H9 (cell line): ENCODE measurements around the gene HLA-F. TPM values are rescaled to one million over a fixed set of nuclear protein-coding genes. Genes with fewer than 3 reads are reported as not detected.

Source experiments
- DNase-seq: peaks from one replicate; pipeline ENCODE4 v3.0.0-alpha.2; 2017
- H2AFZ ChIP-seq: one replicate; pipeline ENCODE4 v1.6.1; 2013; ENCODE audit warnings: mild to moderate bottlenecking, low read length, control low read depth, moderate library complexity
- H2AK5ac ChIP-seq: 2 replicates; pipeline ENCODE4 v1.6.1; 2013; ENCODE audit warnings: low read length, control low read depth, mixed read lengths; ENCODE audit not compliant: insufficient read length
- H2BK120ac ChIP-seq: one replicate; pipeline ENCODE4 v1.6.1; 2013; ENCODE audit warnings: low read depth, mild to moderate bottlenecking, low read length, control low read depth, inconsistent platforms; ENCODE audit not compliant: poor library complexity, severe bottlenecking
- H2BK12ac ChIP-seq: 2 replicates; pipeline ENCODE4 v1.6.1; 2013; ENCODE audit warnings: low read length, control low read depth, mixed read lengths, low read depth; ENCODE audit not compliant: insufficient read length
- H2BK15ac ChIP-seq: 2 replicates; pipeline ENCODE4 v1.6.1; 2013; ENCODE audit warnings: low read depth, low read length, control low read depth
- H2BK20ac ChIP-seq: one replicate; pipeline ENCODE4 v1.6.1; 2013; ENCODE audit warnings: low read depth, mild to moderate bottlenecking, low read length, control low read depth, inconsistent platforms; ENCODE audit not compliant: poor library complexity, severe bottlenecking
- H2BK5ac ChIP-seq: 2 replicates; pipeline ENCODE4 v1.6.1; 2013; ENCODE audit warnings: low read length, control low read depth, mixed read lengths; ENCODE audit not compliant: insufficient read length
- H3K14ac ChIP-seq: 2 replicates; pipeline ENCODE4 v1.6.1; 2013; ENCODE audit warnings: low read length, control low read depth; ENCODE audit not compliant: insufficient read depth
- H3K18ac ChIP-seq: 2 replicates; pipeline ENCODE4 v1.6.1; 2013; ENCODE audit warnings: low read depth, mild to moderate bottlenecking, mixed read lengths, low read length, control low read depth; ENCODE audit not compliant: insufficient read length
- H3K23ac ChIP-seq: 2 replicates; pipeline ENCODE4 v1.6.1; 2013; ENCODE audit warnings: low read length, control low read depth, mixed read lengths, low read depth; ENCODE audit not compliant: insufficient read length
- H3K23me2 ChIP-seq: 2 replicates; pipeline ENCODE4 v1.6.1; 2013; ENCODE audit warnings: low read depth, mild to moderate bottlenecking, mixed read lengths, low read length, control low read depth; ENCODE audit not compliant: insufficient read length, poor library complexity, severe bottlenecking
- H3K27ac ChIP-seq: 2 replicates; pipeline ENCODE4 v1.5.1; 2013; ENCODE audit warnings: low read length, control low read depth, mixed read lengths, low read depth; ENCODE audit not compliant: insufficient read length
- H3K27me3 ChIP-seq: 2 replicates; pipeline ENCODE4 v1.6.1; 2013; ENCODE audit warnings: low read length, control low read depth, inconsistent platforms; ENCODE audit not compliant: insufficient read depth
- H3K4ac ChIP-seq: 2 replicates; pipeline ENCODE4 v1.6.1; 2013; ENCODE audit warnings: low read depth, mild to moderate bottlenecking, control low read depth, inconsistent platforms, low read length, moderate library complexity
- H3K4me1 ChIP-seq: 2 replicates; pipeline ENCODE4 v1.6.1; 2013; ENCODE audit warnings: low read length, control low read depth, inconsistent platforms; ENCODE audit not compliant: insufficient read depth
- H3K4me2 ChIP-seq: 2 replicates; pipeline ENCODE4 v1.6.1; 2013; ENCODE audit warnings: low read length, control low read depth, mixed read lengths; ENCODE audit not compliant: insufficient read length, insufficient read depth
- H3K56ac ChIP-seq: 2 replicates; pipeline ENCODE4 v1.6.1; 2013; ENCODE audit warnings: low read depth, mild to moderate bottlenecking, mixed read lengths, low read length, control low read depth; ENCODE audit not compliant: insufficient read length
- H3K79me1 ChIP-seq: 2 replicates; pipeline ENCODE4 v1.6.1; 2013; ENCODE audit warnings: low read depth, mild to moderate bottlenecking, moderate library complexity, low read length, control low read depth, inconsistent platforms; ENCODE audit not compliant: insufficient read depth, poor library complexity, severe bottlenecking
- H3K79me2 ChIP-seq: 2 replicates; pipeline ENCODE4 v1.6.1; 2013; ENCODE audit warnings: low read length, control low read depth, inconsistent platforms; ENCODE audit not compliant: insufficient read depth
- H3K9ac ChIP-seq: 2 replicates; pipeline ENCODE4 v1.6.1; 2013; ENCODE audit warnings: low read length, control low read depth, mixed read lengths; ENCODE audit not compliant: insufficient read length; ENCODE audit errors: extremely low read depth
- H3K9me3 ChIP-seq: one replicate; pipeline ENCODE4 v1.6.1; 2013; ENCODE audit warnings: low read depth, low read length, inconsistent platforms; ENCODE audit not compliant: control insufficient read depth
- H3T11ph ChIP-seq: one replicate; pipeline ENCODE4 v1.6.1; 2013; ENCODE audit warnings: mild to moderate bottlenecking, low read length, control low read depth, inconsistent platforms
- H4K20me1 ChIP-seq: one replicate; pipeline ENCODE4 v1.6.1; 2013; ENCODE audit not compliant: control insufficient read depth, insufficient read length, insufficient read depth
- H4K5ac ChIP-seq: 2 replicates; pipeline ENCODE4 v1.6.1; 2013; ENCODE audit warnings: low read depth, mild to moderate bottlenecking, mixed read lengths, low read length, control low read depth; ENCODE audit not compliant: insufficient read length
- H4K8ac ChIP-seq: replicated peaks from 2 replicates; pipeline ENCODE4 v1.6.1; 2013; ENCODE audit warnings: low read length, control low read depth, mixed read lengths, low read depth; ENCODE audit not compliant: insufficient read length
- H4K91ac ChIP-seq: 2 replicates; pipeline ENCODE4 v1.6.1; 2013; ENCODE audit warnings: low read depth, mild to moderate bottlenecking, moderate library complexity, mixed read lengths, low read length, control low read depth; ENCODE audit not compliant: insufficient read length
- H3K27ac Mint-ChIP-seq, 3 experiments: 2 replicates in 2 of 3; 3 replicates in 1 of 3; pipeline ENCODE4 v1.8.0; 2020 to 2021; ENCODE audit warnings: mixed read lengths in 3 of 3, mild to moderate bottlenecking in 1 of 3, moderate library complexity in 1 of 3
- H3K27me3 Mint-ChIP-seq: 2 replicates; pipeline ENCODE4 v1.8.0; 2021; ENCODE audit warnings: low read depth, mild to moderate bottlenecking, moderate library complexity, mixed read lengths
- H3K36me3 Mint-ChIP-seq, 3 experiments: 2 replicates in 2 of 3; 3 replicates in 1 of 3; pipeline ENCODE4 v1.8.0; 2020 to 2021; ENCODE audit warnings: low read depth in 3 of 3, mixed read lengths in 3 of 3; ENCODE audit not compliant: insufficient read depth in 1 of 3
- H3K4me1 Mint-ChIP-seq, 2 experiments: 2 replicates each; pipeline ENCODE4 v1.8.0; 2020; ENCODE audit warnings: mixed read lengths in 2 of 2
- H3K4me3 Mint-ChIP-seq, 2 experiments: 2 replicates in 1 of 2; 3 replicates in 1 of 2; pipeline ENCODE4 v1.8.0; 2020 to 2021; ENCODE audit warnings: mild to moderate bottlenecking in 2 of 2, mixed read lengths in 2 of 2, moderate library complexity in 1 of 2
- H3K9me3 Mint-ChIP-seq, 2 experiments: 2 replicates in 1 of 2; 3 replicates in 1 of 2; pipeline ENCODE4 v1.8.0; 2020; ENCODE audit warnings: mild to moderate bottlenecking in 2 of 2, mixed read lengths in 2 of 2, moderate library complexity in 1 of 2
- CTCF ChIP-seq: fragments of 200-600 bp; sonication (generic); conservative IDR thresholded peaks from 3 replicates; pipeline ENCODE4 v1.8.0; 2021; ENCODE audit warnings: antibody characterized with exemption, mild to moderate bottlenecking
- WGBS: extraction: QIAGEN DNeasy Blood & Tissue Kit; methylation state at CpG from one replicate; pipeline ENCODE4 v1.1.7; 2013; ENCODE audit warnings: missing lambda C conversion rate, low lambda C conversion rate, mixed read lengths; ENCODE audit not compliant: insufficient read length; ENCODE audit errors: extremely low coverage; 5-methylcytosine and 5-hydroxymethylcytosine counted together
- total RNA-seq: library from RNA; stranded (reverse); gene quantifications from 2 replicates; pipeline ENCODE4 v1.2.1, GENCODE V29; 2021

HLA-F gene
- total RNA-seq, 1 experiment from 2014 or later = 7.4 TPM

- Histone ChIP-seq H3T11ph (no peak overlapping the region), H4K91ac (no peak overlapping the region), H3K4me2 (no peak overlapping the region), H3K23ac (no peak overlapping the region), H2BK120ac (no peak overlapping the region), H3K23me2 (no peaks in the 10 kb centered on the region), H3K4ac (no peak overlapping the region), H4K20me1 (no peaks in the 10 kb centered on the region), H2BK20ac (no peak overlapping the region), H4K5ac (no peak overlapping the region), H2BK12ac (no peak overlapping the region), H3K56ac (no peak overlapping the region), H3K9me3 (no peaks in the 10 kb centered on the region), H2BK15ac (no peak overlapping the region), H3K9ac (no peak overlapping the region), H3K27me3 (no peaks in the 10 kb centered on the region), H3K14ac (no peak overlapping the region), H2BK5ac (no peak overlapping the region), H3K18ac (no peak overlapping the region), H2AK5ac (no peak overlapping the region), H3K79me1 (no peaks in the 10 kb centered on the region), H2AFZ (peak overlapping the region; percentile 65), H3K27ac (no peak overlapping the region), H3K79me2 (no peaks in the 10 kb centered on the region), H4K8ac (no peak overlapping the region), H3K4me1 (no peaks in the 10 kb centered on the region; the same call in 1 of the 2 replicates)
- peaks cover 6 to 9% of the 10 kb centered on the region in 2 experiments; a peak in 4 of 5 replicates for H3K9me3 Mint-ChIP-seq
- H3K4me3 Mint-ChIP-seq = no peak overlapping the region
- no peak overlapping the region for H3K27ac Mint-ChIP-seq
- peak; percentile 78 for TF ChIP-seq CTCF
- peaks cover 7 to 14% of the 10 kb centered on the region in 2 experiments for H3K4me1 Mint-ChIP-seq
- peaks cover 3 to 8% (median 4%) of the 10 kb centered on the region in 3 experiments; a peak in 3 of 7 replicates for H3K36me3 Mint-ChIP-seq
- DNase-seq = peak; percentile 63
- WGBS = no CpG with 5 or more reads among the region's 10 CpGs
- H3K27me3 Mint-ChIP-seq = no peaks in the 10 kb centered on the region; the same call in 1 of the 2 replicates
These were observed 26.8 kb upstream of the HLA-F start for GRCh38 chr6:29696147-29697125.
